Endodermal cell (in vitro differentiated cells): ENCODE results near the gene AKAP14. TPM values are rescaled to one million over a fixed set of nuclear protein-coding genes. Genes with fewer than 3 reads are reported as not detected.
A peak's percentile ranks its signal among the peaks of the same experiment; 100 is the strongest.

Experiments
- DNase-seq: peaks from one replicate; pipeline ENCODE4 v3.0.0-alpha.2; 2017
- H3K27ac ChIP-seq: 2 replicates; pipeline ENCODE4 v1.5.1; 2013; ENCODE audit warnings: mild to moderate bottlenecking, low read depth, low read length, moderate library complexity
- H3K27me3 ChIP-seq: 2 replicates; pipeline ENCODE4 v1.6.1; 2013; ENCODE audit warnings: mild to moderate bottlenecking, low read length, moderate library complexity; ENCODE audit not compliant: insufficient read depth, control insufficient read depth, poor library complexity, severe bottlenecking
- H3K36me3 ChIP-seq: 2 replicates; pipeline ENCODE4 v1.7.0; 2013; ENCODE audit warnings: mild to moderate bottlenecking, low read length, moderate library complexity; ENCODE audit not compliant: control insufficient read depth, insufficient read depth
- H3K4me1 ChIP-seq: one replicate; pipeline ENCODE4 v1.7.0; 2013; ENCODE audit warnings: low read length; ENCODE audit not compliant: control insufficient read depth, insufficient read depth
- H3K4me3 ChIP-seq: 2 replicates; pipeline ENCODE4 v1.5.1; 2013; ENCODE audit warnings: mild to moderate bottlenecking, low read length, moderate library complexity
- H3K9ac ChIP-seq: 2 replicates; pipeline ENCODE4 v1.6.1; 2013; ENCODE audit warnings: mild to moderate bottlenecking, low read length, moderate library complexity; ENCODE audit not compliant: poor library complexity, severe bottlenecking; ENCODE audit errors: extremely low read depth
- H3K9me3 ChIP-seq: 2 replicates; pipeline ENCODE4 v1.6.1; 2013; ENCODE audit warnings: mild to moderate bottlenecking, low read length, moderate library complexity; ENCODE audit not compliant: control insufficient read depth
- H3K27ac Mint-ChIP-seq: 2 replicates; pipeline ENCODE4 v1.8.0; 2020; ENCODE audit warnings: mixed read lengths
- H3K27me3 Mint-ChIP-seq: 2 replicates; pipeline ENCODE4 v1.8.0; 2021; ENCODE audit warnings: mild to moderate bottlenecking, mixed read lengths; ENCODE audit not compliant: insufficient read depth
- H3K36me3 Mint-ChIP-seq: 2 replicates; pipeline ENCODE4 v1.8.0; 2020; ENCODE audit warnings: low read depth, mixed read lengths
- H3K4me1 Mint-ChIP-seq: 2 replicates; pipeline ENCODE4 v1.8.0; 2020; ENCODE audit warnings: mixed read lengths
- H3K4me3 Mint-ChIP-seq: 2 replicates; pipeline ENCODE4 v1.8.0; 2020; ENCODE audit warnings: mild to moderate bottlenecking, moderate library complexity, mixed read lengths
- H3K9me3 Mint-ChIP-seq: 2 replicates; pipeline ENCODE4 v1.8.0; 2020; ENCODE audit warnings: mild to moderate bottlenecking, mixed read lengths
- WGBS, 2 experiments: methylation state at CpG; one replicate each; pipeline versions ENCODE4 v1.1.5 to v1.1.7; 2013; ENCODE audit warnings: missing lambda C conversion rate in 2 of 2, mixed read lengths in 1 of 2; ENCODE audit not compliant: insufficient coverage in 1 of 2, insufficient read length in 1 of 2; 5-methylcytosine and 5-hydroxymethylcytosine counted together
- total RNA-seq, 2 donors: library from RNA; stranded (reverse); fragmentation: NEBNext Ultra II Directional in 1 of 2; extraction: Animal tissue kit (Norgen Biotek cat#: 25700) in 1 of 2; gene quantifications; 2 replicates in 1 of 2; 3 replicates in 1 of 2; pipeline ENCODE4 v1.2.1, GENCODE V29; 2021
- TF ChIP-seq, protein P1 (sequence below): fragments of 200-600 bp; sonication (generic); conservative IDR thresholded peaks from 2 replicates; pipeline ENCODE4 v1.5.0; 2021; ENCODE audit warnings: antibody characterized with exemption, mild to moderate bottlenecking

AKAP14 gene
- total RNA-seq, 2 donors from 2014 or later: 0.79 TPM; not detected in 1

- Histone ChIP-seq H3K27ac (no peak overlapping the region), H3K27me3 (no peaks in the 10 kb centered on the region), H3K4me3 (no peak overlapping the region), H3K9ac (no peak overlapping the region), H3K36me3 (peaks cover 13% of the 10 kb centered on the region), H3K4me1 (no peaks in the 10 kb centered on the region), H3K9me3 (no peaks in the 10 kb centered on the region)
- Mint-ChIP-seq H3K27ac (no peak overlapping the region), H3K4me1 (no peaks in the 10 kb centered on the region), H3K9me3 (peaks cover 24% of the 10 kb centered on the region), H3K36me3 (peaks cover 32% of the 10 kb centered on the region), H3K27me3 (no peaks in the 10 kb centered on the region), H3K4me3 (no peak overlapping the region)
- WGBS, 2 experiments: 93 to 100% methylated on average over 1 to 3 of the region's 3 CpGs
- TF ChIP-seq, protein P1, sequence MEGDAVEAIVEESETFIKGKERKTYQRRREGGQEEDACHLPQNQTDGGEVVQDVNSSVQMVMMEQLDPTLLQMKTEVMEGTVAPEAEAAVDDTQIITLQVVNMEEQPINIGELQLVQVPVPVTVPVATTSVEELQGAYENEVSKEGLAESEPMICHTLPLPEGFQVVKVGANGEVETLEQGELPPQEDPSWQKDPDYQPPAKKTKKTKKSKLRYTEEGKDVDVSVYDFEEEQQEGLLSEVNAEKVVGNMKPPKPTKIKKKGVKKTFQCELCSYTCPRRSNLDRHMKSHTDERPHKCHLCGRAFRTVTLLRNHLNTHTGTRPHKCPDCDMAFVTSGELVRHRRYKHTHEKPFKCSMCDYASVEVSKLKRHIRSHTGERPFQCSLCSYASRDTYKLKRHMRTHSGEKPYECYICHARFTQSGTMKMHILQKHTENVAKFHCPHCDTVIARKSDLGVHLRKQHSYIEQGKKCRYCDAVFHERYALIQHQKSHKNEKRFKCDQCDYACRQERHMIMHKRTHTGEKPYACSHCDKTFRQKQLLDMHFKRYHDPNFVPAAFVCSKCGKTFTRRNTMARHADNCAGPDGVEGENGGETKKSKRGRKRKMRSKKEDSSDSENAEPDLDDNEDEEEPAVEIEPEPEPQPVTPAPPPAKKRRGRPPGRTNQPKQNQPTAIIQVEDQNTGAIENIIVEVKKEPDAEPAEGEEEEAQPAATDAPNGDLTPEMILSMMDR: no peak
- DNase-seq: no peak
Measured at GRCh38 chrX:119935215-119935874, 39.7 kb downstream of the AKAP14 start.

DNA sequence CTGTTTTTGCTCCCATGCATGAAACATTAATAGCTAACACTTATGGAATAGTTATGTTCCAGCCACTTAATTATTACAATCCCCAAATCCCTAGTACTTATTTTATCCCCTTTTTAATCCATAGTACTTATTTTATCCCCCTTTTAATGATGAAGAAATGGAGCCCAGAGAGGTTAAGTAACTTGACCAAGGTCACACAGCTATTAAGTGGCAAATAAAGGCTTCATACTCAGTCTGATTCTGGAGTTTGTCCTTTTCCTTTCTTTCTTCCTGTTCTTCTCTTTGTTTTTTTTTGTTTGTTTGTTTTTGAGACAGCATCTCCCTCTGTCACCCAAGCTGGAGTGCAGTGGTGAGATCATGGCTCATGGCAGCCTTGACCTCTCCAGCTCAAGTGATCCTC, 45.6 kb downstream of the AKAP14 start:
- Mint-ChIP-seq H3K27ac (no peak overlapping the region), H3K4me1 (no peaks in the 10 kb centered on the region), H3K27me3 (no peaks in the 10 kb centered on the region), H3K36me3 (peaks cover 7% of the 10 kb centered on the region), H3K9me3 (peaks cover 42% of the 10 kb centered on the region), H3K4me3 (no peak overlapping the region)
- Histone ChIP-seq H3K27ac (no peak overlapping the region), H3K36me3 (peaks cover 4% of the 10 kb centered on the region), H3K9ac (no peak overlapping the region), H3K4me1 (no peaks in the 10 kb centered on the region), H3K4me3 (no peak overlapping the region), H3K27me3 (no peaks in the 10 kb centered on the region), H3K9me3 (no peaks in the 10 kb centered on the region)
- DNase-seq: no peak
- TF ChIP-seq, protein P1: no peak

DNA sequence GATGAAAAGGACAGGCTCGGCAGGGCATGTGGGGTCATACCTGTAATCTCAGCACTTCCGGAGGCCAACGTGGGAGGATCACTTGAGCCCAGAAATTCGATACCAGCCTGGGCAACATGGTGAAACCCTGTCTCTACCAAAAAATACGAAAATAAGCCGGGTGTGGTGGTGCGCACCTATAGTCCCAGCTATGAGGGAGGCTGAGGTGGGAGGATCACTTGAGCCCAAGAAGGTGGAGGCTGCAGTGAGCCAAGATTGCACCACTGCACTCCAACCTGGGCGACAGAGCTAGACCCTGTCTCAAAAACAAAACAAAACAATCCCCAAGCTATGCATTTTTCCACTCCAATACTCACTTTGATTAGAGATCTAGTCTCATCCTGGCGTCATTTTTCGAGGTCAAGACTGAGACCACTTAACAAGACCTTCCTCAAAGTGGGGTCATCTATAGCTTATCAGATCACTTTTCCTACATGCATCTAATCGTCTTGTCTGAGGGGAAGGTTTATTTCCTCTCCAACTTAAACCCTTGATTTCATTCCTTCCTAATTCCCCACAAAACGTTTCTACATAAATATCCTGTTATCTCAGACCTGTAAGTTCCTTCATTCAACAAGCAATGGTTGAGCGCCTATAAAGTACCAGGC, 46.6 kb downstream of the AKAP14 start:
- H3K27me3 ChIP-seq: no peaks in the 10 kb centered on the region
- H3K36me3 Mint-ChIP-seq: peaks cover 2% of the 10 kb centered on the region
- H3K27ac Mint-ChIP-seq: peak overlapping the region; percentile 71
- H3K9me3 ChIP-seq: no peaks in the 10 kb centered on the region
- no peak for DNase-seq
- 70 to 73% methylated on average over 2 to 13 of the region's 13 CpGs for WGBS, 2 experiments
- H3K9me3 Mint-ChIP-seq: peaks cover 45% of the 10 kb centered on the region
- peak overlapping the region; percentile 72 for H3K9ac ChIP-seq
- peak overlapping the region; percentile 73 for H3K4me3 Mint-ChIP-seq
- H3K27ac ChIP-seq: no peak overlapping the region
- H3K4me3 ChIP-seq: peak overlapping the region; percentile 92
- H3K4me1 ChIP-seq: no peaks in the 10 kb centered on the region
- no peaks in the 10 kb centered on the region for H3K36me3 ChIP-seq
- H3K4me1 Mint-ChIP-seq: no peaks in the 10 kb centered on the region
- TF ChIP-seq, protein P1: no peak
- H3K27me3 Mint-ChIP-seq: no peaks in the 10 kb centered on the region
